ENCODE data around the gene LRP1B.

DNA sequence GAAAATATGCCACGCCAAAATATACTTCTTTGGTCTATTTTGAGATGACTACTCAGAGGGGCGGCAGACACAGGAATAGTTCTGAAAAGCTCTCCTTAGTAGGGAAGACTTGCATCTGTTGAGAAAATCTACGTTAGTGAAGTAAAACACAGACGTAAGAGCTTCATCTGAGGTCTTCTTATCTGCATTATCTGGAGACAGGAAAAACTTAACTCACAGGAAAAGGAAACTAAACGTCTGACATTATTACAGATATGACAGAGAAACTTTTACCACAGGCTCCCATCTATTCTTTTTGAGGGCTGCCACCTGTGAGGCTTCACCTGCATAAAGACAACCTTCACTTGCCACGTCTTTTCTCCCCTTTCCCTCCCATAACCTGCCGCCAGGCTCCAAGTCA lies 1295.7 kb downstream of the LRP1B start:
- TF ChIP-seq POLR2A (IDR thresholded peaks at IDR 0.05) (no peak), POLR2AphosphoS5 (IDR thresholded peaks at IDR 0.05) (no peak)
- TF ChIP-seq, protein P1, sequence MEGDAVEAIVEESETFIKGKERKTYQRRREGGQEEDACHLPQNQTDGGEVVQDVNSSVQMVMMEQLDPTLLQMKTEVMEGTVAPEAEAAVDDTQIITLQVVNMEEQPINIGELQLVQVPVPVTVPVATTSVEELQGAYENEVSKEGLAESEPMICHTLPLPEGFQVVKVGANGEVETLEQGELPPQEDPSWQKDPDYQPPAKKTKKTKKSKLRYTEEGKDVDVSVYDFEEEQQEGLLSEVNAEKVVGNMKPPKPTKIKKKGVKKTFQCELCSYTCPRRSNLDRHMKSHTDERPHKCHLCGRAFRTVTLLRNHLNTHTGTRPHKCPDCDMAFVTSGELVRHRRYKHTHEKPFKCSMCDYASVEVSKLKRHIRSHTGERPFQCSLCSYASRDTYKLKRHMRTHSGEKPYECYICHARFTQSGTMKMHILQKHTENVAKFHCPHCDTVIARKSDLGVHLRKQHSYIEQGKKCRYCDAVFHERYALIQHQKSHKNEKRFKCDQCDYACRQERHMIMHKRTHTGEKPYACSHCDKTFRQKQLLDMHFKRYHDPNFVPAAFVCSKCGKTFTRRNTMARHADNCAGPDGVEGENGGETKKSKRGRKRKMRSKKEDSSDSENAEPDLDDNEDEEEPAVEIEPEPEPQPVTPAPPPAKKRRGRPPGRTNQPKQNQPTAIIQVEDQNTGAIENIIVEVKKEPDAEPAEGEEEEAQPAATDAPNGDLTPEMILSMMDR (IDR thresholded peaks at IDR 0.05): no peak
